ENCODE measurements around the gene COQ9. TPM values are rescaled to one million over a fixed set of nuclear protein-coding genes. Genes with fewer than 3 reads are reported as not detected.

COQ9 gene
- total and polyA plus RNA-seq, 2 of the 4 experiments (the other 2 are of a cell fraction), result 57.9 to 58.5 TPM

GRCh38 chr16:57471209-57471608 is 23.9 kb downstream of the COQ9 start:
- no peak overlapping the region for H4K91ac ChIP-seq (ENCODE audit: insufficient read depth, low read depth, low read length)
- H2BK120ac ChIP-seq (ENCODE audit: low read depth, low read length), result no peak overlapping the region
- POLR2A ChIA-PET (ENCODE audit: unreplicated experiment), result no interaction called here
- no peak overlapping the region for H2BK15ac ChIP-seq (ENCODE audit: low read depth, low read length)
- no peak overlapping the region for H3K56ac ChIP-seq (ENCODE audit: extremely low read depth, insufficient read depth, low read length)
- H3K14ac ChIP-seq (replicated peaks; ENCODE audit: low read depth, low read length), result no peak overlapping the region
- H2BK5ac ChIP-seq (ENCODE audit: low read depth, low read length, poor library complexity, severe bottlenecking), result no peak overlapping the region
- H3K4me1 ChIP-seq (ENCODE audit: control insufficient read depth, insufficient read depth, low read length), result no peaks in the 10 kb centered on the region
- 0 out of 2 replicates have a peak, but pooled peaks cover 10% of the 10 kb centered on the region for H4K20me1 ChIP-seq (ENCODE audit: insufficient read depth, low read length)
- DNase-seq, result no peak
- H3K79me1 ChIP-seq (ENCODE audit: low read depth in 1 of 2, low read length in 2 of 2), result peaks cover 9 to 18% of the 10 kb centered on the region in 2 experiments
- TF ChIP-seq SMC3 (IDR thresholded peaks at IDR 0.05; ENCODE audit: low read depth, low read length) (no peak), NFE2L2 (IDR thresholded peaks at IDR 0.05; ENCODE audit: low read depth, low read length) (no peak), MAZ (IDR thresholded peaks at IDR 0.05; ENCODE audit: borderline replicate concordance, low read depth, low read length) (no peak), CEBPB (IDR thresholded peaks at IDR 0.05; ENCODE audit: low read depth, low read length) (no peak), RAD21 (IDR thresholded peaks at IDR 0.05; ENCODE audit: low read length) (no peak), MXI1 (IDR thresholded peaks at IDR 0.05; ENCODE audit: borderline replicate concordance, low read depth, low read length) (no peak), RCOR1 (IDR thresholded peaks at IDR 0.05; ENCODE audit: insufficient replicate concordance, low read length) (no peak), BHLHE40 (IDR thresholded peaks at IDR 0.05; ENCODE audit: low read depth, low read length) (no peak), ELK1 (IDR thresholded peaks at IDR 0.05; ENCODE audit: borderline replicate concordance, low read depth, low read length) (no peak), CHD1 (IDR thresholded peaks at IDR 0.05; ENCODE audit: low read depth, low read length) (no peak), MAFK (IDR thresholded peaks at IDR 0.05; ENCODE audit: low read depth, low read length) (no peak)
- TF ChIP-seq, protein P1, sequence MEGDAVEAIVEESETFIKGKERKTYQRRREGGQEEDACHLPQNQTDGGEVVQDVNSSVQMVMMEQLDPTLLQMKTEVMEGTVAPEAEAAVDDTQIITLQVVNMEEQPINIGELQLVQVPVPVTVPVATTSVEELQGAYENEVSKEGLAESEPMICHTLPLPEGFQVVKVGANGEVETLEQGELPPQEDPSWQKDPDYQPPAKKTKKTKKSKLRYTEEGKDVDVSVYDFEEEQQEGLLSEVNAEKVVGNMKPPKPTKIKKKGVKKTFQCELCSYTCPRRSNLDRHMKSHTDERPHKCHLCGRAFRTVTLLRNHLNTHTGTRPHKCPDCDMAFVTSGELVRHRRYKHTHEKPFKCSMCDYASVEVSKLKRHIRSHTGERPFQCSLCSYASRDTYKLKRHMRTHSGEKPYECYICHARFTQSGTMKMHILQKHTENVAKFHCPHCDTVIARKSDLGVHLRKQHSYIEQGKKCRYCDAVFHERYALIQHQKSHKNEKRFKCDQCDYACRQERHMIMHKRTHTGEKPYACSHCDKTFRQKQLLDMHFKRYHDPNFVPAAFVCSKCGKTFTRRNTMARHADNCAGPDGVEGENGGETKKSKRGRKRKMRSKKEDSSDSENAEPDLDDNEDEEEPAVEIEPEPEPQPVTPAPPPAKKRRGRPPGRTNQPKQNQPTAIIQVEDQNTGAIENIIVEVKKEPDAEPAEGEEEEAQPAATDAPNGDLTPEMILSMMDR (conservative IDR thresholded peaks at IDR 0.05; ENCODE audit: low read depth, low read length), result no peak
- no peak overlapping the region for H3K23ac ChIP-seq (ENCODE audit: low read depth, low read length)
- no peak overlapping the region for H4K8ac ChIP-seq (ENCODE audit: low read depth in 2 of 2, low read length in 2 of 2)
- H2AK5ac ChIP-seq (ENCODE audit: low read depth, low read length), result no peak overlapping the region
- no peak overlapping the region for H3K9ac ChIP-seq (ENCODE audit: low read depth, low read length)
- no peak overlapping the region for H2BK20ac ChIP-seq (ENCODE audit: low read depth, low read length)
- in situ Hi-C loops (cut with MboI; ENCODE audit: low sequenced_read_pairs), result no loop called here
- no peak overlapping the region for H3K27ac ChIP-seq (ENCODE audit: insufficient read depth, low read length)
- H2AK9ac ChIP-seq (replicated peaks; ENCODE audit: low read depth, low read length, poor library complexity), result no peak overlapping the region
- dilution Hi-C loops (cut with HindIII; ENCODE audit: low sequenced_read_pairs, unreplicated experiment), result no loop called here
- no peak overlapping the region for H3K18ac ChIP-seq (ENCODE audit: low read depth, low read length)
- H3K27me3 ChIP-seq (ENCODE audit: control insufficient read depth, insufficient read depth, low read length), result no peaks in the 10 kb centered on the region
- CTCF ChIA-PET, result no interaction called here
- no peak overlapping the region for H4K5ac ChIP-seq (ENCODE audit: low read depth, low read length)
- H3K9me1 ChIP-seq (ENCODE audit: insufficient read depth, low read length), result no peaks in the 10 kb centered on the region
- no peak for ATAC-seq (ENCODE audit: low read depth)
- no peak overlapping the region for H3K4ac ChIP-seq (ENCODE audit: low read depth, low read length)
- intact Hi-C loops (cut with micrococcal nuclease), result no loop called here
- no CpG with 5 or more reads among the region's 1 CpG for WGBS, 2 experiments (ENCODE audit: extremely low coverage in 2 of 2, insufficient read length in 1 of 2)
- H3K4me3 ChIP-seq (ENCODE audit: insufficient read depth, low read depth, low read length), result no peak overlapping the region
- no TSS peak for BruUV-seq (replicated peaks)
- peaks cover 57% of the 10 kb centered on the region for H3K36me3 ChIP-seq (ENCODE audit: control insufficient read depth, insufficient read depth, low read length)
- H3K4me2 ChIP-seq (ENCODE audit: low read depth, low read length), result no peak overlapping the region
- no peaks in the 10 kb centered on the region for H3K9me3 ChIP-seq (ENCODE audit: control insufficient read depth, insufficient read depth, low read length)
- H2AFZ ChIP-seq (replicated peaks; ENCODE audit: low read length, poor library complexity), result no peak overlapping the region
